ENCODE data around the gene SFT2D3. TPM values are rescaled to one million over a fixed set of nuclear protein-coding genes. Genes with fewer than 3 reads are reported as not detected.

SFT2D3 gene
- total and polyA plus RNA-seq, 9 of the 15 experiments (the other 6 are each of a cell fraction or from before 2014, with no cell fraction given), result 7.5 to 9.9 (median 8.9) TPM; not detected in 2

- TF ChIP-seq MBD1 (CRISPR knock-in tag; IDR thresholded peaks at IDR 0.05), result no peak
- peak in 2 of 3 experiments; percentile 40 to 46 for TF ChIP-seq YY1 (IDR thresholded peaks at IDR 0.05; ENCODE audit: borderline replicate concordance in 1 of 3, control insufficient read depth in 1 of 3, extremely low read depth in 1 of 3, insufficient read depth in 3 of 3, insufficient read length in 1 of 3, insufficient replicate concordance in 2 of 3, low read depth in 1 of 3, low read length in 2 of 3)
- TF ChIP-seq GTF3C2 (IDR thresholded peaks at IDR 0.05; ENCODE audit: borderline replicate concordance, extremely low read depth, insufficient read length), result no peak
- TF ChIP-seq NR1H2 (CRISPR knock-in tag; IDR thresholded peaks at IDR 0.05), result no peak
- TF ChIP-seq CAMTA2 (CRISPR knock-in tag; conservative IDR thresholded peaks at IDR 0.05), result no peak
- no peak for TF ChIP-seq THAP12 (CRISPR knock-in tag; IDR thresholded peaks at IDR 0.05)
- TF ChIP-seq NFE2L1 (tag; IDR thresholded peaks at IDR 0.05; ENCODE audit: borderline replicate concordance, low read depth), result no peak
- no peak for TF ChIP-seq SREBF2 (CRISPR knock-in tag; IDR thresholded peaks at IDR 0.05)
- no peak for TF ChIP-seq CCNT2 (IDR thresholded peaks at IDR 0.05; ENCODE audit: borderline replicate concordance, extremely low read depth, insufficient read length, low read depth, low read length)
- no peak for TF ChIP-seq MXI1 (IDR thresholded peaks at IDR 0.05; ENCODE audit: low read depth, low read length)
- no peak for TF ChIP-seq ZNF282 (CRISPR knock-in tag; IDR thresholded peaks at IDR 0.05)
- no peak; the same call in 1 of the 2 replicates for TF ChIP-seq SMARCC2 (IDR thresholded peaks at IDR 0.05; ENCODE audit: low read depth)
- no peak for TF ChIP-seq ZNF146 (CRISPR knock-in tag; IDR thresholded peaks at IDR 0.05; ENCODE audit: unreplicated experiment)
- TF ChIP-seq SAP30 (IDR thresholded peaks at IDR 0.05; ENCODE audit: borderline replicate concordance, insufficient read depth, low read depth, low read length, poor library complexity, severe bottlenecking), result peak; percentile 85
- no peak for TF ChIP-seq PRMT5 (CRISPR knock-in tag; IDR thresholded peaks at IDR 0.05)
- TF ChIP-seq PHF20 (IDR thresholded peaks at IDR 0.05; ENCODE audit: partially characterized antibody), result no peak
- peak; percentile 91 for TF ChIP-seq L3MBTL2 (IDR thresholded peaks at IDR 0.05)
- TF ChIP-seq MAZ (CRISPR knock-in tag; conservative IDR thresholded peaks at IDR 0.05 in 1 of 2, IDR thresholded peaks at IDR 0.05 in 1 of 2), result 0 out of 4 replicates have a peak, but pooled peaks of 1 of the 2 experiments have one; percentile 27
Observed at GRCh38 chr2:127701651-127702394, 526 bp downstream of the SFT2D3 start (continued).

Data from K562 (cell line).